Left renal cortex interstitium (tissue), 4 donors: ENCODE data around the gene PLEKHG5. TPM values are rescaled to one million over a fixed set of nuclear protein-coding genes. Genes with fewer than 3 reads are reported as not detected.

Experiments used
- DNase-seq, 4 donors: peaks; one replicate each; pipeline ENCODE4 v3.0.0-alpha.2; 2013; ENCODE audit warnings: low read depth in 4 of 4, low spot score in 2 of 4, missing footprints in 1 of 4
- polyA plus RNA-seq, 4 donors: library from polyadenylated mRNA; unstranded; fragments of 120-200 nt; gene quantifications; one replicate each; pipeline ENCODE4 v1.2.1, GENCODE V29; 2013; ENCODE audit not compliant: insufficient read length in 4 of 4

The PLEKHG5 gene
- polyA plus RNA-seq, result 10 to 100 TPM; 10.7 to 27.3 (median 19.9) TPM

- no peak for DNase-seq
Measured at GRCh38 chr1:6491480-6491962, at the start of gene PLEKHG5. Gene PLEKHG5 (minus strand): TSS chr1:6491667. CDS start chr1:6477571, 14,096 bp downstream.

- DNase-seq, result no peak
Measured at GRCh38 chr1:6538956-6539355, 47.5 kb upstream of the PLEKHG5 start.

- no peak for DNase-seq
Measured at GRCh38 chr1:6536291-6536690, 44.8 kb upstream of the PLEKHG5 start.

- DNase-seq, result no peak
Measured at GRCh38 chr1:6535214-6535613, 43.7 kb upstream of the PLEKHG5 start.

- no peak for DNase-seq
Measured at GRCh38 chr1:6534248-6534822, 42.9 kb upstream of the PLEKHG5 start.

- DNase-seq, result no peak
Measured at GRCh38 chr1:6531996-6532395, 40.5 kb upstream of the PLEKHG5 start.

- no peak for DNase-seq
Measured at GRCh38 chr1:6530504-6531160, 39.2 kb upstream of the PLEKHG5 start.

GRCh38 chr1:6528492-6528891, 37.0 kb upstream of the PLEKHG5 start:
- DNase-seq, result no peak

GRCh38 chr1:6526316-6526715, 34.8 kb upstream of the PLEKHG5 start:
- no peak for DNase-seq

- DNase-seq, result no peak
Measured at GRCh38 chr1:6523566-6523965, 32.1 kb upstream of the PLEKHG5 start.

- DNase-seq, result no peak
Measured at GRCh38 chr1:6521536-6521935, 30.1 kb upstream of the PLEKHG5 start.

GRCh38 chr1:6519935-6520671, 28.6 kb upstream of the PLEKHG5 start:
- peak in 2 of 4 donors; percentile 48 to 59 for DNase-seq

- DNase-seq, result no peak
Measured at GRCh38 chr1:6519491-6519934, 28.0 kb upstream of the PLEKHG5 start.

- DNase-seq, result no peak
Measured at GRCh38 chr1:6517435-6517851, 26.0 kb upstream of the PLEKHG5 start.

- DNase-seq, result no peak
Measured at GRCh38 chr1:6515771-6516170, 24.3 kb upstream of the PLEKHG5 start.

GRCh38 chr1:6513320-6513801, 21.9 kb upstream of the PLEKHG5 start:
- no peak for DNase-seq

- DNase-seq, result no peak
Measured at GRCh38 chr1:6512908-6513280, 21.4 kb upstream of the PLEKHG5 start.

- no peak for DNase-seq
Measured at GRCh38 chr1:6512245-6512907, 20.9 kb upstream of the PLEKHG5 start.

GRCh38 chr1:6511561-6512244, 20.2 kb upstream of the PLEKHG5 start:
- no peak for DNase-seq

- DNase-seq, result no peak
Measured at GRCh38 chr1:6511056-6511455, 19.6 kb upstream of the PLEKHG5 start.
